HUES64 (cell line): Measurements from ENCODE around the gene CPHXL2.

ENCODE experiments used
- H3K27ac ChIP-seq: 2 replicates; pipeline ENCODE4 v1.7.0; 2013; ENCODE audit warnings: low read depth, low read length, inconsistent platforms
- H3K27me3 ChIP-seq: 2 replicates; pipeline ENCODE4 v1.6.1; 2013; ENCODE audit warnings: mild to moderate bottlenecking, low read length; ENCODE audit not compliant: insufficient read depth
- H3K36me3 ChIP-seq: 2 replicates; pipeline ENCODE4 v1.6.1; 2013; ENCODE audit warnings: mild to moderate bottlenecking, low read length; ENCODE audit not compliant: insufficient read depth
- H3K4me1 ChIP-seq: 2 replicates; pipeline ENCODE4 v1.6.1; 2013; ENCODE audit warnings: mild to moderate bottlenecking, low read length, moderate library complexity; ENCODE audit not compliant: insufficient read depth
- H3K4me3 ChIP-seq: 2 replicates; pipeline ENCODE4 v1.5.1; 2013; ENCODE audit warnings: mild to moderate bottlenecking, low read length, moderate library complexity
- H3K9ac ChIP-seq: 2 replicates; pipeline ENCODE4 v1.6.1; 2013; ENCODE audit warnings: mild to moderate bottlenecking, low read depth, low read length
- H3K9me3 ChIP-seq: 2 replicates; pipeline ENCODE4 v1.6.1; 2013; ENCODE audit warnings: low read depth, low read length; ENCODE audit not compliant: insufficient read depth
- WGBS: fragments of 150-250, 120-280 bp; methylation state at CpG from one replicate; pipeline ENCODE4 v1.1.7; 2013; ENCODE audit warnings: missing lambda C conversion rate; 5-methylcytosine and 5-hydroxymethylcytosine counted together

The CPHXL2 gene

GRCh38 chr16:75620326-75621169 is 56.3 kb downstream of the CPHXL2 start:
- H3K36me3 ChIP-seq = peaks cover 51% of the 10 kb centered on the region
- no peaks in the 10 kb centered on the region for H3K9me3 ChIP-seq
- 95% methylated on average over 20 of the region's 20 CpGs for WGBS
- no peak overlapping the region for H3K27ac ChIP-seq
- no peaks in the 10 kb centered on the region for H3K27me3 ChIP-seq
- peaks cover 12% of the 10 kb centered on the region; the same call in 1 of the 2 replicates for H3K4me1 ChIP-seq
- no peak overlapping the region for H3K9ac ChIP-seq
- H3K4me3 ChIP-seq = no peak overlapping the region

DNA sequence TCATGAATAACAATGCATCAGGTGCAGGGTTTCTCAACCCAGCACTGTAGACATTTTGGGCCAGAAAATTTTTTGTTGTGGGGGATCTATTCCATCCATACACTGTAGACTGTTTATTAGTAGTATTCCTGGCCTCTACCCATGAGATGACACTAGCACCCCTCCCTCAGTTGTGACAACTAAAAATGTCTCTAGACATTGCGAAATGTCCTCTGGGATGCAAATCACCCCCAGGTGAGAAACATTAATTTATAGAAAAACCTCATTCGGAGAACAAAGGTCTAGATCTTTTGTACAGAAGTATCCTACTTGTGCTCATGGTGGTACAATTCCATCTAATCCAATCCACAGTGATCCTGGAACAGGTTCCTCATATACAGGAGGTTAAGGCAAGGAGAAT is 58.0 kb downstream of the CPHXL2 start:
- no peak overlapping the region for H3K27ac ChIP-seq
- H3K4me1 ChIP-seq = peaks cover 12% of the 10 kb centered on the region; the same call in 1 of the 2 replicates
- H3K27me3 ChIP-seq = no peaks in the 10 kb centered on the region
- no peak overlapping the region for H3K4me3 ChIP-seq
- peaks cover 65% of the 10 kb centered on the region for H3K36me3 ChIP-seq
- 100% methylated on average over 2 of the region's 2 CpGs for whole genome bisulfite sequencing
- H3K9me3 ChIP-seq = no peaks in the 10 kb centered on the region
- no peak overlapping the region for H3K9ac ChIP-seq

- no peak overlapping the region for H3K9ac ChIP-seq
- no peaks in the 10 kb centered on the region for H3K27me3 ChIP-seq
- H3K4me3 ChIP-seq = no peak overlapping the region
- no peaks in the 10 kb centered on the region for H3K9me3 ChIP-seq
- 90% methylated on average over 3 of the region's 3 CpGs for WGBS
- peaks cover 81% of the 10 kb centered on the region for H3K36me3 ChIP-seq
- H3K27ac ChIP-seq = no peak overlapping the region
- H3K4me1 ChIP-seq = peaks cover 10% of the 10 kb centered on the region; the same call in 1 of the 2 replicates
These were observed 59.7 kb downstream of the CPHXL2 start for GRCh38 chr16:75617121-75617520.

- Histone ChIP-seq H3K4me1 (0 out of 2 replicates have a peak, but pooled peaks cover 4% of the 10 kb centered on the region), H3K27me3 (no peaks in the 10 kb centered on the region), H3K9me3 (no peaks in the 10 kb centered on the region), H3K36me3 (peaks cover 86% of the 10 kb centered on the region), H3K4me3 (no peak overlapping the region), H3K9ac (no peak overlapping the region), H3K27ac (no peak overlapping the region)
- 92% methylated on average over 4 of the region's 4 CpGs for WGBS
These were observed 60.2 kb downstream of the CPHXL2 start for GRCh38 chr16:75616521-75617010.

DNA sequence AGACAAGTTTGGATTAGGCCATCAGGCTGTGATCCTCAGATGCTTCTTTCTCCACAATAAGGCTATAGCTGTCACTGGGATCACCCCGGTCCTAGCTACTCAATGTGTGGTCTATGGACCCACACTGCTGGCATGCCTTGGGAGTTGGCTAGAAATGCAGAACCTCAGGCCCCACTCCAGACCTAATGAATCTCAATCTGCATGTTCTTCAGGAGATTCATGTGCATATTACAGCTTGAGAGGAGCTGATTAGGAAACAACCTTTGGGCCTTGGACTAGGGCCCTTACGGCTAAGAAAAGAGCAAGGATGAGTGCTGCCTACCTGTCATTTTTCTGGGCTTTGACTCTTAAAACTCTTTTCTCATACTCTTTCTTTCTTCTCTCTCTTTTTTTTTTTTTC is 61.2 kb downstream of the CPHXL2 start:
- Histone ChIP-seq H3K27ac (no peak overlapping the region), H3K36me3 (peaks cover 95% of the 10 kb centered on the region), H3K9me3 (no peaks in the 10 kb centered on the region), H3K4me3 (no peak overlapping the region), H3K27me3 (no peaks in the 10 kb centered on the region), H3K4me1 (no peaks in the 10 kb centered on the region), H3K9ac (no peak overlapping the region)
- 98% methylated on average over 2 of the region's 2 CpGs for WGBS

DNA sequence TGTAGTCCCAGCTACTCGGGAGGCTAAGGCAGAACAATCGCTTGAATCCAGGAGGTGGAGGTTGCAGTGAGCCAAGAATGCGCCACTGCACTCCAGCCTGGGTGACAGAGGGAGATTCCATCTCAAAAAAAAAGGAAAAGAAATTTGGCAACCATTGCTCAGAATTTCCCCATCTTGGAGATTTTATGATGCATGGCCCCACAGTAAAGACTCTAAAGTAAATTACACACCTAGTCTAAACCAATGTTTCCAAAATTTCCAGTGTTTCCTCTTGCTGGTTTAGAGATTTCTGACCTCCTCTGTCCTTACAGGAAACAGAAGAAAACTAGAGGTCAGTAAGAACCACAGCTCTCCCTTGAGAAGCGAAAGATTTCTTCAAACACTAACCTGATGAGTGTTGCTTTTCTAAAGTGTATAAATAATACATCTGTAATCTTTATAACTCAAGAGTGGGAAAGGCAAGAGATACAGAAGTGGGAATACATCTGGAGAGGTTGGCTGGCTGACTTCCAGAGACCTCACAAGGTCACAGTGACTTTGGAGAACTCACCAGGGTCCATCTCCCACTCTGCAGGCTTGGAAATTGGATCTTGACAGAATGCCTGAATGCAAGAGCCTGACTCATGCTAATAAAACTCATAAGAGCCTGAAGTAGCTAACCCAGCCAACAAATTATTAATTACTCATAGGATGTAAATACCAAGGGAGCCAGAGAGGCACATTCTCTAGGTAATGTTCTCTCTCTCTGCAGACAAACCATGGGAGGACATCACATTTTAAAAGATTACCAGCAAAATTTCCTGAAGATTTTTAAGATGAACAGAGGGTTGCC is 62.5 kb downstream of the CPHXL2 start:
- H3K9ac ChIP-seq = no peak overlapping the region
- no peaks in the 10 kb centered on the region for H3K27me3 ChIP-seq
- WGBS = 93% methylated on average over 3 of the region's 4 CpGs
- no peaks in the 10 kb centered on the region for H3K9me3 ChIP-seq
- H3K27ac ChIP-seq = no peak overlapping the region
- H3K36me3 ChIP-seq = peaks cover 95% of the 10 kb centered on the region
- H3K4me1 ChIP-seq = no peaks in the 10 kb centered on the region
- no peak overlapping the region for H3K4me3 ChIP-seq
